Measurements from ENCODE around the gene FANCC. TPM values are rescaled to one million over a fixed set of nuclear protein-coding genes. Genes with fewer than 3 reads are reported as not detected.

FANCC gene
- total RNA-seq, 3 donors from 2014 or later (not counting 1 experiment from before 2014, with no cell fraction given), result 9.9 to 18.9 (median 12.8) TPM

DNA sequence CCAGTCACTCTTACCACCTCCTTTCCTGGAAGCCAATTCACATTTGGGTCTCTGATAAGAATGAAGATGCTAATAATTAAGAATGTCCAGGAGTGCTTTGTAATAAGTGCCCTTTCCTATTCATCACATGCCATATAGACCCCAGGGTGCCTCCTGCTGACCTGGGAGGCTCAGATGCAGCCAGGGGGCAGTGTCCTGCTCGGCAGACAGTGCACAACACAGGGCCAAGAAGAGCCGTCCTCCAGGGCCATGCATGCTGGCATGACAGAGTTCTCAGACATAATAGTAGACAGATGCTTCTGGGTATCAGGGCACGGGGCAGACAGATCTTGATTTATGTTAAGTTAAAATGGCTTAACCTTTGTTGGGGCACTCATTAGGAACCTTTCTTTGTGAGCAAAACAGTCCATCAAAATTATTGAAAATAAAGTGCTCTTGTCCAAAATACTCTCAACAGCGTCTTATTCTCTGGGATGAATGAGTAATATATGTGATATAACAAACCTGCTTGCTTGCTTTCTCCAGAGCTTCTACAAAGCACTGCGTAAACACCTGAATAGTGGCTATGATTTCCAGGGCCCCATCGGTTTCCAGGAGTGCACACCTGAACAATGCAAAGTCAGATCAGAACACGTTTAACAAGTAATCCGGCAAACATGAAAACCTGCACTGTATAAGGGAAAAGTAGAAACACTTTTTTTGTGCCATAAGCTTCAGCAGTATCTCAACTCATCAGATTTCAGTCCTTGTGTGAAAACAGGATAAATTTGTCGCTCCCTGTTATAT lies 192.7 kb downstream of the FANCC start:
- Mint-ChIP-seq H3K36me3 (no peaks in the 10 kb centered on the region), H3K4me1 (no peaks in the 10 kb centered on the region), H3K4me3 (no peak overlapping the region), H3K27ac (no peak overlapping the region), H3K9me3 (no peaks in the 10 kb centered on the region), H3K27me3 (ENCODE audit: low read depth in 2 of 2) (no peaks in the 10 kb centered on the region)
- peaks cover 6% of the 10 kb centered on the region for H3K4me1 ChIP-seq (ENCODE audit: control insufficient read depth, insufficient read depth, low read length)
- ATAC-seq (no peak), DNase-seq (no peak)
- no peak overlapping the region for H3K4me3 ChIP-seq (ENCODE audit: low read length)
- no peak overlapping the region for H3K27ac ChIP-seq (ENCODE audit: low read length)
- intact Hi-C loops (cut with micrococcal nuclease), result no loop called here
- no peaks in the 10 kb centered on the region for H3K36me3 ChIP-seq (ENCODE audit: control insufficient read depth, insufficient read depth, low read length)
- WGBS (ENCODE audit: insufficient coverage), result 94% methylated on average over 9 of the region's 9 CpGs
- H3K27me3 ChIP-seq (ENCODE audit: control insufficient read depth, insufficient read depth, low read length), result no peaks in the 10 kb centered on the region
- H3K9me3 ChIP-seq (ENCODE audit: control insufficient read depth, insufficient read depth, low read length), result no peaks in the 10 kb centered on the region
- TF ChIP-seq, protein P1, sequence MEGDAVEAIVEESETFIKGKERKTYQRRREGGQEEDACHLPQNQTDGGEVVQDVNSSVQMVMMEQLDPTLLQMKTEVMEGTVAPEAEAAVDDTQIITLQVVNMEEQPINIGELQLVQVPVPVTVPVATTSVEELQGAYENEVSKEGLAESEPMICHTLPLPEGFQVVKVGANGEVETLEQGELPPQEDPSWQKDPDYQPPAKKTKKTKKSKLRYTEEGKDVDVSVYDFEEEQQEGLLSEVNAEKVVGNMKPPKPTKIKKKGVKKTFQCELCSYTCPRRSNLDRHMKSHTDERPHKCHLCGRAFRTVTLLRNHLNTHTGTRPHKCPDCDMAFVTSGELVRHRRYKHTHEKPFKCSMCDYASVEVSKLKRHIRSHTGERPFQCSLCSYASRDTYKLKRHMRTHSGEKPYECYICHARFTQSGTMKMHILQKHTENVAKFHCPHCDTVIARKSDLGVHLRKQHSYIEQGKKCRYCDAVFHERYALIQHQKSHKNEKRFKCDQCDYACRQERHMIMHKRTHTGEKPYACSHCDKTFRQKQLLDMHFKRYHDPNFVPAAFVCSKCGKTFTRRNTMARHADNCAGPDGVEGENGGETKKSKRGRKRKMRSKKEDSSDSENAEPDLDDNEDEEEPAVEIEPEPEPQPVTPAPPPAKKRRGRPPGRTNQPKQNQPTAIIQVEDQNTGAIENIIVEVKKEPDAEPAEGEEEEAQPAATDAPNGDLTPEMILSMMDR (IDR thresholded peaks at IDR 0.05), result no peak

DNA sequence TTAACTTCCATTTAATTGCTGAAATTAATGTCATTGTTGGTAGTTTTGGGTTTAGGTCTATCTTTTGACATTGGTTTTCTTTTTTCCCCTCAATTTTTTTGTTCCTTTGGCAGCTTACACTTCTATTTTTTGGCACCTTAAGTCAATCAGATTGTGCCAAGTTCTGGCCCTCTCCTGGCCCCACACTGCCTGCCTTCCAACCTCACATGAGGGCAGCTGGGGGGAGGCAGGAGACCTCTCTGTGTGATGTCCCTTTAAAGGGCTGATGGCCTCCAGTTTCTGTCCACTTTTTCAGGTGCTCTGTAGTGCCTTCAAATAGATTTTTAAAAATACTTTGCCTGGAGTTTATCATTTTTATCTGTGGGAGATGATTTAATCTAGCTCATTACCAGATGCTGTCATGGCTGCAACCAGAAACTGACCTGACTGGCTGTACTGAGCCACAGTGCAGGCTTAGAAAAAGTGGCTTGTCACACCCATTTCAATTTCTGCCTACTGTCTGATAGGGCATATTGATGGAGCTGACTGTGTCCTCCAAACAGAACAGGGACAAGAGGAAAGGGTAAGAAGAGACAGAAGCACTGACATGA lies 196.6 kb downstream of the FANCC start:
- TF ChIP-seq, protein P1 (IDR thresholded peaks at IDR 0.05), result no peak
- H3K4me1 ChIP-seq (ENCODE audit: control insufficient read depth, insufficient read depth, low read length), result no peaks in the 10 kb centered on the region
- ATAC-seq, result no peak
- no peak overlapping the region for H3K27ac ChIP-seq (ENCODE audit: low read length)
- no peaks in the 10 kb centered on the region for H3K4me1 Mint-ChIP-seq
- intact Hi-C loops (cut with micrococcal nuclease), result no loop called here
- DNase-seq, result no peak
- no peak overlapping the region for H3K27ac Mint-ChIP-seq
- no peaks in the 10 kb centered on the region for H3K9me3 Mint-ChIP-seq
- no peak overlapping the region for H3K4me3 ChIP-seq (ENCODE audit: low read length)
- no peaks in the 10 kb centered on the region for H3K27me3 ChIP-seq (ENCODE audit: control insufficient read depth, insufficient read depth, low read length)
- no peaks in the 10 kb centered on the region for H3K36me3 ChIP-seq (ENCODE audit: control insufficient read depth, insufficient read depth, low read length)
- H3K4me3 Mint-ChIP-seq, result no peak overlapping the region
- H3K36me3 Mint-ChIP-seq, result no peaks in the 10 kb centered on the region
- no peaks in the 10 kb centered on the region for H3K27me3 Mint-ChIP-seq (ENCODE audit: low read depth in 2 of 2)
- no peaks in the 10 kb centered on the region for H3K9me3 ChIP-seq (ENCODE audit: control insufficient read depth, insufficient read depth, low read length)

DNA sequence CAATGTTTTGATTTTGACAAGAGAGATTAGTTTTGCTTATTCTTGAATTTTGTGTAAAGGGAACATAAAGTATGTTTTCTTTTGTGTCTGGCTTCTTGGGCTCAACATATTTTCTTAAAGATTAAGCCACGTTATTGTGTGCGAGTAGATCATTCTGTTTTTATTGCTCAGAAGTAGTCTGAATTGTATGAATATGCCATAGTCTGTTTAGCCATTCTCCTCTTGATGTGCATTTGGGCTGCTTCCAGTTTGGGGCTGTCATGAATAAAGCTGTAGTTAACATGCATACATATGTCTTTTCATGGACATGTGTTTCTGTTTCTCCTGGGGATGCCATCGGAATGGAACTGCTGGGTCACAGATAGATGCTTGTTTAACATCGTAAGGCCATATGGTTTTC lies 198.9 kb downstream of the FANCC start:
- Mint-ChIP-seq H3K4me3 (no peak overlapping the region), H3K4me1 (no peaks in the 10 kb centered on the region), H3K27me3 (ENCODE audit: low read depth in 2 of 2) (no peaks in the 10 kb centered on the region), H3K36me3 (no peaks in the 10 kb centered on the region), H3K9me3 (no peaks in the 10 kb centered on the region), H3K27ac (no peak overlapping the region)
- TF ChIP-seq, protein P1 (IDR thresholded peaks at IDR 0.05), result no peak
- DNase-seq, result no peak
- intact Hi-C loops (cut with micrococcal nuclease), result no loop called here
- Histone ChIP-seq H3K9me3 (ENCODE audit: control insufficient read depth, insufficient read depth, low read length) (no peaks in the 10 kb centered on the region), H3K27ac (ENCODE audit: low read length) (no peak overlapping the region), H3K4me1 (ENCODE audit: control insufficient read depth, insufficient read depth, low read length) (no peaks in the 10 kb centered on the region), H3K4me3 (ENCODE audit: low read length) (no peak overlapping the region), H3K36me3 (ENCODE audit: control insufficient read depth, insufficient read depth, low read length) (no peaks in the 10 kb centered on the region), H3K27me3 (ENCODE audit: control insufficient read depth, insufficient read depth, low read length) (no peaks in the 10 kb centered on the region)
- ATAC-seq, result no peak
- WGBS (ENCODE audit: insufficient coverage), result 98% methylated on average over 4 of the region's 4 CpGs

Measured in natural killer cell (primary cell).